Measurements from ENCODE around the gene SLC30A1.
"Not testable (repeated sequence)": the region's sequence is repeated elsewhere in the genome, so short reads cannot be mapped to it uniquely, and the experiment has no call there.

The SLC30A1 gene

DNA sequence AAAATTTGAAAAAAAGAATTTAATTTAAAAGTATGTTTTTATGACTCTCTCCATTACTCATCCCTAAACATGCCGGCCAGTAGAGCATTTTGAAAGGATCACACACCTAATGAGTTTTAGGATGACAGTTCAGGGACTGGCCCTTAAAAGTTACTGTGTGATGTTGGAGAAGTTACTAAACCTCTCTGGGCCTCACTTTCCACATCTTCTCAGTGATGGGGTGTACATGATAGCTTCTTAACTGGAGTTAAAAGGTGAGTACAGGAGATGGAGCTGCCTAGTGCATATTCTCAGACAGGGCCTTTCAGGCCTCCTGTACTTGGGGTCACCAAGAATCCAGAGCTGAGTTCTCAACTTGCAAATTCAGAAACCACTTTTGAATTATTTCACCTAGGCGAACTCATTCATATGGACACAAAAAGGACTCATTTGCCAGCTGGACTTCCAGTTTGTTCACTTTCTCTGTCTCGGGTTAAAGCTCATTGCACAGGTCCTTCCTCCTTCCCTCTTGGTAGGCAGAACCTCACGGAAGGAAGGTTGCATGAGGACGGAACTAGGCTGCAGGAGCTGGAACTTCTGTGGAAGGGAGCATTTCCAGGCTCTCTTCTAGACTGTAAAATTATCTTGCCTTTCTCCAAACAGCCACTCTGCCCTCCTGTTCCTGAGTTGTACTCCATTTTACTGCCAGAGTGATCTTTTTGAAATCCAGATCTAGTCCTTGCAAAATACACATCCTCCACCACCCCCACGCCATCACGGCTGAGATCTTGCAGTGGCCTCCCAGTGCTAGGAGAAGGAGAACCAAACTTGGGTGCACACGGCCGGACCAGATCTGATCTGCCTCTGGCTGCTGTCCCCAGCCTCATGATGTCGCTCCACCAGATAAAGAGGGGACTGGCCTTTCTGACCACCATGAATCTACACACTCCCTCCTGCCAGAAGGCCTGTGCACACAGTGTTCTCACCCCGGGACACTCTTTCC lies 4.3 kb upstream of the SLC30A1 start:
- DNase-seq (ENCODE audit: low read depth) = no peak

DNA sequence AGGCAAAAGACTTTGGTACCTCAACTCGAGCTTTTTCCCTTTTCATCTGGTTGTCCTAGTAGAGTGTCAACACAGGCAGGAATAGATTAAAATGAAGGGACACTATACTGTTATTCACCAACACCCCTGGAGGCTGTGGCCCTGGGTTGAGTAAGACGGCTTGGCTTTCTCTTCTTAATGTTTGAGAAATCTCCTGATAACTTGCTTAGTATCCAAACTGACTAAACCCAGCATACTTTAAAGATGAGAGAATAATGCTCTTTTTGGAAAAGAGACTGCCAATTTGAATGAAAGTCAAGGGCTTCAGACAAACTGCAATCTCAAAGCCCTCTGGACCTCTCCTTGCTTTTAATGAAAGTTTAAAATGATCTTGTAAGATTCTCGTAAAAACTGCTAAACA lies 2.6 kb upstream of the SLC30A1 start:
- no peak for DNase-seq (ENCODE audit: low read depth)

DNA sequence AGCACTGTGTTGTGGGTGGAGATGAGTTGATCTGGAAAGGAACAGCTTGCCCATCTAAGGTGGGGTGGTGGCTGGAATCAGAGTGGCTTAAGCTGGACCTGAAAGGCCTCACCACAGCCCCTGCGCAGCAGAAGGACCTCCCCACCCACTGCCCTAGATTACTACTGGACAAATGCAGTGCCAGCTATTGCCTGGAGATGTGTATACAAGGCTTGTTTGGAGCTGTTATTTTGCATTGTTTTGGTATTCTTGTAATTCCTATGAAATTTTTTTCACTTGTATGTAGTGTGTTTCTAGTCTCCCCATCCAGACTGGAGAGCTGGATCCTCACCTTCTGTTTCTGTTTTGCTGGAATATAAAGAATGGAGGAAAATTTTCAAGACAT lies 1.3 kb upstream of the SLC30A1 start:
- DNase-seq (ENCODE audit: low read depth) = no peak

DNA sequence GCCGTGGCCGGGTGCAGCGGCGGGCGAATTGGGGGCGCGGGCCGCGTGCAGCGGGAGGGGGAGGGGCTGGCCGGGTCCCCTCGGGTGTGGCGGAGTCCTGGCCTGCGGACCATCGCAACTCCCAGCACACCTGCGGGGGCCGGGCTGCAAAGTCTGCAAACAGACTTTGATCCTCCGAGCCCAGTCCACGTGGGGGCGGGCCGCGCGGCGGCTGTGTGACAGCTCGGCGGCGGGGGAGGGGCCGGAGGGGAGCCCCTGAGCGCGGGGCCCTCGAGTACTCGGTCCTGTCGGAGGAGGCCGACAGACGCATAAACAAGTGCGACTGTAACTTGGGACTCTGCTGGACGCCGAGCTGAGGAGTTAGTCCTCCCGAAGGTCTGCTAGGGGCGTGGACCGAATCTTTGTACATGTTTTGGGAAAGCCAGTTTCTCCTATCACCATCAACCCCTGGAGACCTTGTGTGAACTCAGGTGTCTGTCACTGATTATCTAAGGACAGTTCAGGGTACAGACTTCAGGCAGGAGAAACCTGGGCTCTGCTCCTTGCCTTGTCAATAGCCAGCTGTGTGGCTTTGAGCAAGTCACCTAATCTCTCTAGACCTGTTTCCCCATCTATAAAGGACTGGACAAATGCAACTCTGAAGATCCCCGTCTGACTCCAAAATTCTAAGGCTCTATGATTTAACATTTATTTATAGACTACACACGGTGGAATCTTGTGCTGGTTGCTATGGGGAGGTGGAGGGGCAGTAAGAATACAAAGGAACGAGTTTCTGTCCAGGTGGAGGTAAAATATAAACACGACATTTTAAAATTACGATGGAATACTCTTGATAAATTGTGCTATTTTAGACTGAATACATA lies 710 bp upstream of the SLC30A1 start:
- no peak for DNase-seq (ENCODE audit: low read depth)

DNA sequence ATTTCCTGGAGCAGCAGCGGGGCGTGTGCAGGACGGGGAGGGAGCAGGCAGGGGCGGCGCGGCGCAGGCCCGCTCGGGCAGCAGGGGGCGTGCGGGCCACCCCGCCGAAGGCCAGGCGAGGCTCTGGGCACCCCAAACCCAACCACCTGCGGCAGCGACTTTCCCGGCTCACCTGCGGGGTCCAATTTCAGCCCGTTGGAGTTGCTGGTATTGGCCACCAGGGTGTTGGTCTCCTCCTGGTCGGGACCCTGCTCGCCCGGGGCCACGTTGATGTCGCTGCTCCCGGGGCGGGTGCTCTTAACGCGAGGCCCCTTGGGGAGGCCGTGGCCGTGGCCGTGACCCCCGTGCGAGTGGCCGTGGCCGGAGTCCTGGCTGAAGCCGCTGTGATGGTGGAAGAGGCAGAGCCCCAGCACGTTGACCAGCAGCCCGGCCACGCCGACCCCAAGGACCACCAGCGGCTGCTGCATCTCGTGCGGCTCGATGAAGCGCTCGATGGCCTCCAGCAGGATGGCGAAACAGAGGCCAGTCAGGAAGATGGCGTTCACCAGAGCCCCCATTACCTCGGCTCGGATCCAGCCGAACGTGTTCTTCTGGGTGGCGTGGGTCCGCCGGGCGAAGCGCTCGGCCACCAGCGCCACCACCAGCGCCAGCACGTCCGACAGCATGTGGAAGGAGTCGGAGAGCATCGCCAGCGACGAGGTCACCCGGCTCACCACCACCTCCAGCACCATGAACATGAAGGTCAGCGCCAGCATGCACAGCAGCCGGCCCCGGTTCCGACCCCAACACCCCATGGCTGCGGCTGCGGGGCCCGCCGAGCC lies 932 bp downstream of the SLC30A1 start:
- peak; percentile 60 for DNase-seq (ENCODE audit: low read depth)

DNA sequence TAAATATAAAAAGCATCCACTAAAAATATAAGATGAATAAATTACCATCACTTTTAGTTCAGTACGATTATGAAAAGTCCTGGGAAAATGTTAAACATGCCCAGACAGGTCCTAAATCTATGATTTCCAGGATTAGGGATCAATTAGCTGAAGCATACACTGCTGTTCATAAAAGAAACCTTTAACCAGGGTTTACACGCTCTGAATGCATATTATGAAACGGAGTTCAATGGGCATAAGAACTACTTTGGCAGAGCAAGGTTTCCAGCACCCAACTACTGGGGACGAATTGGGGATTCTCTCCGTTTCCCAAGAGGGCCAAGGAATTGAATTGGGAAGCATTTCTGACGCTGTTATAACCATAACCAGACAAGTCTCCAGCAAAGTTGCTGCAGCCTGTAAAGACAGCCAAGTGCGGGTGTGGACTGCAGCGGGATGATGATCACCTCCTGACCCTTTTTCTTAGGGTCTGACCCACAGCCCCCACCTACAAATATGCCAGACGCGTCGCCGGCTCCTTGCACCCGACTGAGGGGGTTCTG lies 1.6 kb downstream of the SLC30A1 start:
- no peak for DNase-seq (ENCODE audit: low read depth)

DNA sequence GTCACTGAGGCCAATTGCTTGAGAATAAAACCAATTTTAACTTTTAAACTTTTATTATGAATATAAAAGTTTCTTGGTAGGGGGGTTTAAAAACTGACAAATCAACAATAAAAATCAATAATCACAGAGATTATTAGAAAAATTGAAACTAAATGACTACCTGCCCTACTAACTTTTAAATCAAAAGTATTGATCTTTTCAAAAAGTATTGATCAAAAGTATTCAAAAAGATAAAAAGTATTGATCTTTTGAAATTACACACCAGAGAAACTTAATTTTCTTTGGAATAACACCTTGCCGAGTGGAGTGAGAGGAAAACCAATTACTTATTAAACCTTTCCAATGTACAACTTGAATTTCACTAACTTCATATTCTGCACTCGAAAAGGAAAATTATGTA lies 2.2 kb downstream of the SLC30A1 start:
- no peak for DNase-seq (ENCODE audit: low read depth)

DNA sequence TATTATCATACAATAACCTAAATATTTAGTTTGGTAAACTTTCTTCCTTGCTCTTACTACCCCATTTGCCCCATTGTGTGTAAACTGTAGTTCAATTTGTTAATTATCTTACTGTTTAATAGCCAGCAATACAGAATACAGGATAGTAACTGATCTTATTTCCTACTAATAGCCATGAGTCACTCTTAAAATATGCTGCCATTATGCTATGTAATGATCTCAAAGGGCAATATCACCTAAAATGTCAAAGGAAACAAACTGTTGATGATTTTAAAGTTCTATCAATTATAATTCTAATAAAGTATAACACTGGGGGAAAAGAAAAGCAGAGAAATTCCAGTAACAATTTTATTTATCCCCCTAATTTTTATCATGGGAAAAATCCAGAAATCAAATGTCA lies 4.3 kb downstream of the SLC30A1 start:
- no peak for DNase-seq (ENCODE audit: low read depth)

DNA sequence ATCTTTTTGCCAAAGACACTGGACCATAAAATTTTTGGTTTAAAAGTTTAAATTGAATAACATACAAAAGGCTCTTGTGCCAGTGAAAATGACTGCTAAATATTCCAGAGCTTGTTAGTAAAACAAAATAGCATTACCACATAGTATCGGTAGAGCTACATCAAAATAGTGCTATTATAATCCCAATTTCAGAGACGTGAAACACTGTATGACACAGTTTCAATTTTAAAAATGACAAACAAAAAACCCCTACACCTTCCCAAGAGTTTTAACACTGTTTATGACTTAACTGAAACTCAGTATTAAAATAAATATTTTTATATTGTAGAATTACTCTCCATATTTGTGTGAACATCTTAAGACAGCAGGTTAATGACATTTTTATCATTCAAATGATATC lies 7.0 kb downstream of the SLC30A1 start:
- DNase-seq (ENCODE audit: low read depth) = no peak

DNA sequence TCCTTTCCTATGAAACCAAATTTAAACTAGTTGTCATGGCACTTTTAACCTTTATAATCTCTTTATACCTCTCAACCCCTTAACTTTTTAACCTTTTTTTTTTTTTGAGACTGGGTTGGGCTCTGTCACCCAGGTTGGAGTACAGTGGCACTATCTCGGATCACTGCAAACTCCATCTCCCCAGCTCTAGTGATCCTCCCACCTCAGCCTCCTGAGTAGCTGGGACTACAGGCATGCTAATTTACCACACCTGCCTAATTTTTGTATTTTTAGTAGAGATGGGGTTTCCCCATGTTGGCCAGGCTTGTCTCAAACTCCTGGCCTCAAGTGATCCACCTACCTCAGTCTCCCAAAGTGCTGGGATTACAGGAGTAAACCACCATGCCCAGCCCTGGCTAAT lies 8.6 kb downstream of the SLC30A1 start:
- not testable (repeated sequence) for DNase-seq (ENCODE audit: low read depth)

DNA sequence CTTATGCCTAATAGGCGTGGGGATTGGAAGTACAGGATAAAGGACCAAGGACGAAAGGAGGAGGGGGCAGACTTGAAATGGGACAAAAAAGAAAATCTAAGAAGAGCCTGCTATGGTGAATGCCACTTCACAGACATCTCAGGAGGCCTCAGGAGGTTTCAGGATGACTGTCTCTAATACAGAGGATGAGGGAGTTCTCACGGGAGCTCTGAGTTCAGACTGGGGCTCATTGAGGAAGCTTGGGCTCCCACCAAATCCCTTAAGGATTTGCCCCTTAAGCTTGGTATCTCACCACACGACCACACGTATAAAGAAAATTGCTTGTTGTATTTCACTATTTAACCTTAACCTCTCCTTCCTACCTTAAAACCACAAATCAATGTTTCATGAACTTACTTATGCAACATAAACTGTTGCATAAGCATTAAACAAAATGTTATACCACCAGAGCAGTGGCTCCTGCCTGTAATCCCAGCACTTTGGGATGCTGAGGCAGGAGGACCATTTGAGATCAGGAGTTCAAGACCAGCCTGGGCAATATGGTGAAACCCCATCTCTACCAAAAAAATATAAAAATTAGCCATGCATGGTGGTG lies 12.4 kb downstream of the SLC30A1 start:
- DNase-seq (ENCODE audit: low read depth) = no peak

DNA sequence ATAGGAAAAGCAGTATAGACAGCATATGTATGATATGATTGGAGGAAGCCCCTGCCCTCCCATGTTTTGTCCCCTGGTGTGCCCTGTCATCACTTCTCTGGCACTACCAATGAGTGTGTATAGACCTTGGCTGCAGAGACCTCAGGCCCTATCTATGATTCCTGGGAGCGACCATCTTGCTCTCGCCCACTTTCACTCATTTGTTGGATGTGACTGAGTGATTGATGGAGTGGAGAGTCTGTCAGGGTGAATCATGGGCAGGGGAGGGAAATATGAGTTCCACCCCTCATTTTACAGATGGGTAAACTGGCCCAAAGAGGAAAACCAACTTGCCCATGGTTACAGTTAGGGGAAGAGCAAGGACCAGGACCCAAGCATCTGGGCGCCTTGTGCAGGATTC lies 14.9 kb downstream of the SLC30A1 start:
- no peak for DNase-seq (ENCODE audit: low read depth)

DNA sequence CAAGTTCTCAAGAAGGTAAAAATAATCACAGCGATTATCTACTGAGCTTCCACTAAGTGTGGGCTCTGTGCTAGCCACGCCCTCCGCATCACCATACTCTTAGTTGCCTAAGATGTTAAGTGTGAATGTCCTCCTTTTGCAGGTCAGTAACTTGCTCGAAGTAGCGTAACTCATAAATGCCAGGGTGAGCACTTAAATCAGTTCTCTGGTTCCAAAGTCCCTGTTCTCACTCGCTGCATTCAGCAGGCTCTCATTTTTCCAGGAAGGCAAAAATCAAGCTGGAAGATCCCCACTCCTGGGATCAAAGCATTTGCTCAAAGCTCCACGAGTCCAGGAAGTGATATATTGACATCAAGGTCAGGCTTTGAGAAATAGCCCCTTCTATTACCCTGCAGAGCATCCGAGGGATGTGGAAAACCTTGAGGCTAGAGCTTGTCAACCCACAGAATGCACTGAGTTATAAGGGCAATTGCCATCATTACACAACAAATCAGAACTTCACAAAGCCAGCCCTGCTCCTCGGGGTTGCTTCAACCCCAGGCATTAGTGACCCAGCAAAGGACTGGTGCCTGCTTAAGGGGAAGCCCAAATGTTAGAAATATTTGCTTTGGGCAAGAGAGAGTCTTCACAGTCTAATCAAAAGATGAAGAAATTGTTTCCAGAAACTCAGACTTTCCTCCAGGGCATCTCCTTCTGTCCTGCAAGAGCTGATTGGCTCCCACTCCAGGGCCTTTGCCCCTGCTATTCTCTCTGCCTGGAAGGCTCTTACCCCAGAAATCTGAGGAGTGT lies 19.5 kb downstream of the SLC30A1 start:
- DNase-seq (ENCODE audit: low read depth) = no peak

DNA sequence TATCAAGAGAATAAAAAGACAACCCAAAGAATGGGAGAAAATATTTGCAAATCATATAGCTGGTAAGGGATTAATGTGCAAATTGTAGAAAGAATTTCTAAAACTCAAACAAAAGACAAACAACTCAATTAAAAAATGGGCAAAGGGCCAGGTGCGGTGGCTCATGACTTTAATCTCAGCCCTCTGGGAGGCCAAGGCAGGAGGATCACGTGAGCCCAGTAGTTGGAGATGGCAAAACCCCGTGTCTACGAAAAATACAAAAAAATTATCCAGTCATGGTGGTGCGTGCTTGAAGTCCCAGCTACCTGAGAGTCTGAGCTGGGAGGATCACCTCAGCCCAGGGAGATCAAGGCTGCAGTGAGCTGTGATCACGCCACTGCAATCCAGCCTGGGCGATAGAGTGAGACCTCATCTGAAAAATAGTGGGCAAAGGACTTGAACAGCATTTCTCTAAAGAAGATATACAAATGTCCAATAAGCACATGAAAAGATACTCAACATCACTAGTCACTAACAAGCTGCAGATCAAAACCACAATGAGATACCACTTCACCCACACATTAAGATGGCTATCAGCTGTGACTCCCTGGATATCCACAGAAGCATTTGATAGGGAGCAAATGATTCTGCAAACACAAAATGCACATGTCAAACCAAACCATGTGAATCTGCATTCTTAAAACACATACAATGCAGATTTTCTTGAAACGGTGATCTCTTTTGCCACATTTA lies 20.9 kb downstream of the SLC30A1 start:
- no peak for DNase-seq (ENCODE audit: low read depth)

DNA sequence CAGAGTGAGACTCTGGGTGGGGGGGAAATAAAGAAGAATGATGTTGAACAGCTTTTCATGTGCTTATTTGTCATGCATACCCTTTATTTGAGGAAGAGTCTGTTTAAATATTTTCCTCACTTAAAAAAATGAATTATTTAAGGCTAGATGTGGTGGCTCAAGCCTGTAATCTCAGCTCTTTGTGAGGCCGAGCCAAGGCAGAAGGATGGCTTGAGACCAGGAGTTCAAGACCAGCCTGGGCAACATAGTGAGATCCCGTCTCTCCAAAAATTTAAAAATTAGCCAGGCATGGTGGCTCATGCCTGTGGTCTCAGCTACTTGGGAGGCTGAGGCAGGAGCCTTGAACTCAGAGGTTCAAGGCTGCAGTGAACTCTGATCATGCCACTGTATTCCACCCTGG lies 25.4 kb downstream of the SLC30A1 start:
- DNase-seq (ENCODE audit: low read depth) = no peak

DNA sequence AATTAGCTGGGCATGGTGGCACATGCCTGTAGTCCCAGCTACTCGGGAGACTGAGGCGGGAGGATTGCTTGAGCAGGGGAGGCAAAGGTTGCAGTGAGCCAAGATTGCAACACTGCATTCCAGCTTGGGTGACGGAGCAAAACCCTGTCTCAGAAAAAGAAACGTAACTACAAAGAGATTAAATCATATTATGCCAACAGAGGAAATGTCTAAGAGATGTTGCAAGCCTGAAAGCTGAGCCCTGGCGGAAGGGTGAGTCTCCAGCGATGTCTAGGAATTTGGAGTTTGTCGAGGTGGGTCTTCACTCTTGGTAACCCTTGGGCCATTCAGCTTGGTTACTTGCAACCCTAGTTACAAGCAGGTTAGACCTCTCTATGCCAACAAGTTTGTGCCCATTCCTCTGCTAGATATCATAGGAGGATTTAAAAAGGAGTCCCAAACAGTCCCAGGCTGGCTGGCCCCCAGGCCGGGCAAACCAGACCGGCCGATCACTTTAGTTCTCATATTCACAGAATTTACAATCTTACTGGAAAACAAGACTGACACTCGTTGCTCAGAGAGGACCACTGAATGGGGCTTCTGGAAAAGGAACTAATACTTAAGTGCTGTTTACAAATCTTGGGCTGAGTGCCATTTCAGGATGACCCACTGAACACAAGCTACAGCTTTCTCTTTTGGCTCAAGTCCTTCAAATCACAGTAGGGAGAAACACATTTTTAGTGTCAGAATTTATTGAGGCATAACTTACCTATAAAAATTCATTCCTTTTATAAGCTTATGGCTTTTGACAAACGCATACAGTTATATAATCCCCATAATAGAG lies 27.1 kb downstream of the SLC30A1 start:
- no peak for DNase-seq (ENCODE audit: low read depth)

DNA sequence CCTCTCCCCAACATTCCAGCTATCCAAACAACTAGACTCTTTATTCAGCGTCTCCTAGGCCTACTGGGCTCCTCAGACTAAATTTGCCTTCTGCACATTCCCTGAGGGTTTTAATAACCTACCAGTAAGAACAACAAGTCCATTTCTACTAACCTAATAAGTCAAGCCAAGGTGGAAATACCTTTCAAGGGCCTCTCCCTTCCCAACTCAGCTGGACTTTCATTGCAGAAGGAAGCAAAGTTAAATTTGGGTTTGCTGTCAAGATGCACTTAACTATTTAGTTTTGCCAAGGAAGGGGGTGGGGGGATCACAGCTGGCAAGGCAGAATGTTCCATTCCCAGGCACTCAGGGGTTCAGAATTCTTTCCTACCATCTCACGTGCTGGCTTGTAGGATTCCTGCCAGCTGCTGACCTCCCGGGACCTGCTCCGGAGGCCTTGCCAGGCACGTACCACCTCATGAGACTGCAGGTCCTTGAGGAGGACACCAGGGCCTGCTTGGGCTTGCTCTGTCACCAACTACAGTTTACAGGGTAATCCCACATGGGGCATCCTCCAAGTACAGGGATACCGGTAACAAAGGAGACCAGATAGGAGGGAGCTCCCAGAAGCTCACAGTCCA lies 29.8 kb downstream of the SLC30A1 start:
- DNase-seq (ENCODE audit: low read depth) = no peak

DNA sequence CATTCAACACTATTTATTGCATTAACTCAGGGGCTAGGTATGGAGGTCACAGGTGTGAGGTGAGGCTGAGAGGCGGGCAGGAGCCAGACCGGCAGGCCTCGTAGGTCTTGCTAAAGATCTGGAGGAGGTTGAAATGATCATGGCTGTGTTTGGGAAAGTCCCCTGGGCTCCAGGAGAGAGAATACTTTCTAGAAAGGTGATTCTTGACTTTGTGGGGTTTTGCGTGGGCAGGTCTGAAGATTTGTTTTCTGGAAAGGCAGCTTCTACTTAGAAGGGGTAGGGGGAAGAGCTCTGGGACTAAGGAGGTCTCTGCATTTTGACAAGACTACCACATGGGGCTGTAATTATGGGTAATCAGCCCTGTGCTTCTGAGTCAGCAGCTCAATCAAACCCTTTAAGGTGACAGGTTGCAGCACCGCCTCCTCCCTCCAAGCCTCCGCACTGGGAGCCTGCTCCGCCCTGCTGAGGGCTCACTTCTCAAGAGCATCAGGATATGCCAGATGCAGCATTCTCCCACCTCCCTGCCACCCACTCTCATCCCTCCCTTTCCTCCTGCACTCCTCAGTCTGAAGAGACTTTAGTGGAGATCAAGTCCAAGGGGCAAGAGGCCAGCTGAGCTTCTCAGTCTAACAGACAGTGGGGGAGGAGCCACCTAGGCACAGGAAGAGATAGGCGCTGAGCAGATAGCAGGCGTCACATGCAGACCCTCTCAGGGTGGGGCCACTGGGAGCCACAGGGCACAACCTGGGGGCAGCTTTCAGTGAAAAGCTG lies 30.5 kb downstream of the SLC30A1 start:
- no peak for DNase-seq (ENCODE audit: low read depth)

Measured in stimulated activated CD8-positive, alpha-beta memory T cell treated with anti-CD3 and anti-CD28 coated beads, Interleukin-4, amount 100 ng/mL, for 24 hours (primary cell).